Neural cell (in vitro differentiated cells): ENCODE results near the gene PRSS2.

Source experiments
- POLR2AphosphoS5 ChIP-seq: IDR thresholded peaks from 2 replicates; pipeline ENCODE4 v1.6.1; 2012
- TF ChIP-seq, protein P1 (sequence below): fragments of 450-650 bp; IDR thresholded peaks from 2 replicates; pipeline ENCODE4 v1.5.1; 2014; ENCODE audit warnings: antibody characterized with exemption, mild to moderate bottlenecking, moderate library complexity; ENCODE audit not compliant: poor library complexity, severe bottlenecking
- TF ChIP-seq, protein P2 (sequence below): IDR thresholded peaks from 2 replicates; pipeline ENCODE4 v1.6.1; 2012; ENCODE audit warnings: borderline replicate concordance

DNA sequence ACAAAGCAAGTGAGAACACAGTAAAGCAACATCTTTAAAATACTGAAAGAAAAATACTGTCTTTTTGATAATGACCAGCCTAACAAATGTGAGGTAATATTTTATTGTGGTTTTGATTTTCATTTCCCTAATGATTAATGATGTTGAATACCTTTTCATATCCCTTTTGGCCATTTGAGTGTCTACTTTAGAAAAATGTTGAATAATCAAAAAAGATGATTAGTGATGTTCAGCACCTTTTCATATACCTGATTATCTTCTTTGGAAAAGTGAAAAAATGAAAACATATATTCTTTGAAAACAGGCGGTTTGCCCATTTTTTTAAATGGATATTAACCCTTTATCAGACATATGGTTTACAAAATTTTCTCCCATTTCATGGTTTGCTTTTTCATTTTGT is 51.9 kb downstream of the PRSS2 start:
- TF ChIP-seq, protein P1, sequence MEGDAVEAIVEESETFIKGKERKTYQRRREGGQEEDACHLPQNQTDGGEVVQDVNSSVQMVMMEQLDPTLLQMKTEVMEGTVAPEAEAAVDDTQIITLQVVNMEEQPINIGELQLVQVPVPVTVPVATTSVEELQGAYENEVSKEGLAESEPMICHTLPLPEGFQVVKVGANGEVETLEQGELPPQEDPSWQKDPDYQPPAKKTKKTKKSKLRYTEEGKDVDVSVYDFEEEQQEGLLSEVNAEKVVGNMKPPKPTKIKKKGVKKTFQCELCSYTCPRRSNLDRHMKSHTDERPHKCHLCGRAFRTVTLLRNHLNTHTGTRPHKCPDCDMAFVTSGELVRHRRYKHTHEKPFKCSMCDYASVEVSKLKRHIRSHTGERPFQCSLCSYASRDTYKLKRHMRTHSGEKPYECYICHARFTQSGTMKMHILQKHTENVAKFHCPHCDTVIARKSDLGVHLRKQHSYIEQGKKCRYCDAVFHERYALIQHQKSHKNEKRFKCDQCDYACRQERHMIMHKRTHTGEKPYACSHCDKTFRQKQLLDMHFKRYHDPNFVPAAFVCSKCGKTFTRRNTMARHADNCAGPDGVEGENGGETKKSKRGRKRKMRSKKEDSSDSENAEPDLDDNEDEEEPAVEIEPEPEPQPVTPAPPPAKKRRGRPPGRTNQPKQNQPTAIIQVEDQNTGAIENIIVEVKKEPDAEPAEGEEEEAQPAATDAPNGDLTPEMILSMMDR = no peak
- no peak for TF ChIP-seq POLR2AphosphoS5
- TF ChIP-seq, protein P2, sequence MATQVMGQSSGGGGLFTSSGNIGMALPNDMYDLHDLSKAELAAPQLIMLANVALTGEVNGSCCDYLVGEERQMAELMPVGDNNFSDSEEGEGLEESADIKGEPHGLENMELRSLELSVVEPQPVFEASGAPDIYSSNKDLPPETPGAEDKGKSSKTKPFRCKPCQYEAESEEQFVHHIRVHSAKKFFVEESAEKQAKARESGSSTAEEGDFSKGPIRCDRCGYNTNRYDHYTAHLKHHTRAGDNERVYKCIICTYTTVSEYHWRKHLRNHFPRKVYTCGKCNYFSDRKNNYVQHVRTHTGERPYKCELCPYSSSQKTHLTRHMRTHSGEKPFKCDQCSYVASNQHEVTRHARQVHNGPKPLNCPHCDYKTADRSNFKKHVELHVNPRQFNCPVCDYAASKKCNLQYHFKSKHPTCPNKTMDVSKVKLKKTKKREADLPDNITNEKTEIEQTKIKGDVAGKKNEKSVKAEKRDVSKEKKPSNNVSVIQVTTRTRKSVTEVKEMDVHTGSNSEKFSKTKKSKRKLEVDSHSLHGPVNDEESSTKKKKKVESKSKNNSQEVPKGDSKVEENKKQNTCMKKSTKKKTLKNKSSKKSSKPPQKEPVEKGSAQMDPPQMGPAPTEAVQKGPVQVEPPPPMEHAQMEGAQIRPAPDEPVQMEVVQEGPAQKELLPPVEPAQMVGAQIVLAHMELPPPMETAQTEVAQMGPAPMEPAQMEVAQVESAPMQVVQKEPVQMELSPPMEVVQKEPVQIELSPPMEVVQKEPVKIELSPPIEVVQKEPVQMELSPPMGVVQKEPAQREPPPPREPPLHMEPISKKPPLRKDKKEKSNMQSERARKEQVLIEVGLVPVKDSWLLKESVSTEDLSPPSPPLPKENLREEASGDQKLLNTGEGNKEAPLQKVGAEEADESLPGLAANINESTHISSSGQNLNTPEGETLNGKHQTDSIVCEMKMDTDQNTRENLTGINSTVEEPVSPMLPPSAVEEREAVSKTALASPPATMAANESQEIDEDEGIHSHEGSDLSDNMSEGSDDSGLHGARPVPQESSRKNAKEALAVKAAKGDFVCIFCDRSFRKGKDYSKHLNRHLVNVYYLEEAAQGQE = no peak
